Measurements from ENCODE around the gene DIS3L.

DNA sequence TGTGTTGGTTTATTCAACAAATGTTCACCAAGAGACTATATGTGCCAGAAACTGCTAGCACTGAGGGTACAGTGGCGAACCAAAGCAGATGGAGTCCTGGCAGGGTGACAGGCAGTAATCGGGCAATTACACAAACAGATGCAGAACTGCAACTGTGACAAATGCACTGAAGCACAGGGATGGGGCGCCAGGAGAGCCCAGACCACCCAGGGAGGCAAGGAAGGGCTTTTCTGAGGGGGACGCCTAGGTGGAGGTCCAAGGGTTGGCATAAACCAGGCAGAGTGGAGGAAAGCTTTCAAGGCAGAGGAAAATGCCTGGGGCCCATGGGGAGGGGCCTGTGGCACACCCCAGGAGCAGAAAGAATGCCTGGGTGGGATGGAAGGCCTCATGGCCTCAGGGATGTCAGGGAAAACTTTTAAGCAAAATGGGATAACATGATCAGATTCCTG is 5.5 kb downstream of the DIS3L start:
- TF ChIP-seq, protein P1, sequence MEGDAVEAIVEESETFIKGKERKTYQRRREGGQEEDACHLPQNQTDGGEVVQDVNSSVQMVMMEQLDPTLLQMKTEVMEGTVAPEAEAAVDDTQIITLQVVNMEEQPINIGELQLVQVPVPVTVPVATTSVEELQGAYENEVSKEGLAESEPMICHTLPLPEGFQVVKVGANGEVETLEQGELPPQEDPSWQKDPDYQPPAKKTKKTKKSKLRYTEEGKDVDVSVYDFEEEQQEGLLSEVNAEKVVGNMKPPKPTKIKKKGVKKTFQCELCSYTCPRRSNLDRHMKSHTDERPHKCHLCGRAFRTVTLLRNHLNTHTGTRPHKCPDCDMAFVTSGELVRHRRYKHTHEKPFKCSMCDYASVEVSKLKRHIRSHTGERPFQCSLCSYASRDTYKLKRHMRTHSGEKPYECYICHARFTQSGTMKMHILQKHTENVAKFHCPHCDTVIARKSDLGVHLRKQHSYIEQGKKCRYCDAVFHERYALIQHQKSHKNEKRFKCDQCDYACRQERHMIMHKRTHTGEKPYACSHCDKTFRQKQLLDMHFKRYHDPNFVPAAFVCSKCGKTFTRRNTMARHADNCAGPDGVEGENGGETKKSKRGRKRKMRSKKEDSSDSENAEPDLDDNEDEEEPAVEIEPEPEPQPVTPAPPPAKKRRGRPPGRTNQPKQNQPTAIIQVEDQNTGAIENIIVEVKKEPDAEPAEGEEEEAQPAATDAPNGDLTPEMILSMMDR (IDR thresholded peaks at IDR 0.05; ENCODE audit: insufficient read depth, low read depth, low read length): no peak
- no peak for TF ChIP-seq EZH2 (IDR thresholded peaks at IDR 0.05; ENCODE audit: insufficient read depth, low read length)

Measured in astrocyte (in vitro differentiated cells and primary cell).